Epithelial cell of esophagus (primary cell): ENCODE results near the gene BTBD6.

Source experiments
- DNase-seq: peaks from one replicate; pipeline ENCODE4 v3.0.0; 2010; ENCODE audit warnings: low read depth
- H3K4me3 ChIP-seq: 2 replicates; pipeline ENCODE4 v1.5.1; 2011; ENCODE audit warnings: mild to moderate bottlenecking, low read length, control low read depth
- CTCF ChIP-seq: IDR thresholded peaks from 2 replicates; pipeline ENCODE4 v1.5.1; 2011; ENCODE audit warnings: low read depth, mild to moderate bottlenecking, low read length, control low read depth, inconsistent platforms; ENCODE audit not compliant: insufficient read depth; ENCODE audit errors: missing control alignments

BTBD6 gene

GRCh38 chr14:105227346-105227745, 21.0 kb upstream of the BTBD6 start:
- TF ChIP-seq CTCF = no peak
- no peak for DNase-seq
- H3K4me3 ChIP-seq = no peak overlapping the region

- no peak overlapping the region for H3K4me3 ChIP-seq
- no peak for DNase-seq
- TF ChIP-seq CTCF = no peak
These were observed 19.8 kb upstream of the BTBD6 start for GRCh38 chr14:105228562-105228961.

- DNase-seq = no peak
- no peak for TF ChIP-seq CTCF
These were observed 19.2 kb upstream of the BTBD6 start for GRCh38 chr14:105229099-105229655.

GRCh38 chr14:105240811-105241576, 7.3 kb upstream of the BTBD6 start:
- DNase-seq = no peak

More at GRCh38 chr14:105229099-105229655, 19.2 kb upstream of the BTBD6 start:
- no peak overlapping the region for H3K4me3 ChIP-seq

GRCh38 chr14:105241641-105242040, 6.7 kb upstream of the BTBD6 start:
- no peak for TF ChIP-seq CTCF
- H3K4me3 ChIP-seq = no peak overlapping the region
- DNase-seq = no peak

More at GRCh38 chr14:105240811-105241576, 7.3 kb upstream of the BTBD6 start:
- H3K4me3 ChIP-seq = no peak overlapping the region
- no peak for TF ChIP-seq CTCF

- no peak for TF ChIP-seq CTCF
- no peak overlapping the region for H3K4me3 ChIP-seq
- DNase-seq = no peak
These were observed 4.0 kb upstream of the BTBD6 start for GRCh38 chr14:105244334-105244733.

- DNase-seq = no peak
- no peak overlapping the region for H3K4me3 ChIP-seq
- TF ChIP-seq CTCF = no peak
These were observed 1.3 kb upstream of the BTBD6 start for GRCh38 chr14:105247026-105247425.
